ENCODE data around the gene SOHLH1.

- TF ChIP-seq CTCF (IDR thresholded peaks at IDR 0.05; ENCODE audit: low read length) (no peak), EZH2 (optimal IDR thresholded peaks at IDR 0.05; ENCODE audit: low read depth, low read length) (no peak), EZH2phosphoT487 (IDR thresholded peaks at IDR 0.05; ENCODE audit: low read length) (no peak)
Observed at GRCh38 chr9:135741276-135742219, 42.3 kb upstream of the SOHLH1 start.
